Endothelial cell of umbilical vein (primary cell): ENCODE measurements around the gene CHST8.

ENCODE experiments used
- EZH2 ChIP-seq: IDR thresholded peaks from 2 replicates; pipeline ENCODE4 v1.6.1; 2012; ENCODE audit warnings: borderline replicate concordance, low read depth, mild to moderate bottlenecking, moderate library complexity, low read length, inconsistent platforms; ENCODE audit not compliant: severe bottlenecking
- GATA2 ChIP-seq: IDR thresholded peaks from 2 replicates; pipeline ENCODE4 v1.7.0; 2011; ENCODE audit warnings: low read depth, mild to moderate bottlenecking, moderate library complexity, mixed read lengths, low read length; ENCODE audit not compliant: insufficient read length, insufficient read depth
- JUN ChIP-seq: IDR thresholded peaks from 2 replicates; pipeline ENCODE4 v1.6.1; 2011; ENCODE audit warnings: borderline replicate concordance, low read depth; ENCODE audit not compliant: insufficient read length, insufficient read depth
- MAX ChIP-seq: IDR thresholded peaks from 2 replicates; pipeline ENCODE4 v1.6.1; 2011; ENCODE audit not compliant: insufficient read depth, insufficient read length
- MYC ChIP-seq: IDR thresholded peaks from one replicate; pipeline ENCODE4 v1.6.1; 2011; ENCODE audit warnings: mild to moderate bottlenecking, low read depth, low read length
- POLR2A ChIP-seq: IDR thresholded peaks from 2 replicates; pipeline ENCODE4 v1.6.1; 2012; ENCODE audit warnings: low read depth, mild to moderate bottlenecking, control low read depth, low read length
- POLR2AphosphoS5 ChIP-seq: IDR thresholded peaks from 2 replicates; pipeline ENCODE4 v1.6.1; 2012; ENCODE audit warnings: low read depth, mild to moderate bottlenecking, control low read depth, low read length, moderate library complexity; ENCODE audit not compliant: insufficient read depth
- TF ChIP-seq, protein P1 (sequence below), 2 donors: IDR thresholded peaks; 1 replicate in 1 of 2; 2 replicates in 1 of 2; pipeline ENCODE4 v1.5.1; 2011; ENCODE audit warnings: low read length in 2 of 2, mild to moderate bottlenecking in 2 of 2, moderate library complexity in 2 of 2, control low read depth in 1 of 2, inconsistent platforms in 1 of 2, low read depth in 1 of 2; ENCODE audit not compliant: insufficient read depth in 1 of 2; ENCODE audit errors: extremely low read depth in 1 of 2

DNA sequence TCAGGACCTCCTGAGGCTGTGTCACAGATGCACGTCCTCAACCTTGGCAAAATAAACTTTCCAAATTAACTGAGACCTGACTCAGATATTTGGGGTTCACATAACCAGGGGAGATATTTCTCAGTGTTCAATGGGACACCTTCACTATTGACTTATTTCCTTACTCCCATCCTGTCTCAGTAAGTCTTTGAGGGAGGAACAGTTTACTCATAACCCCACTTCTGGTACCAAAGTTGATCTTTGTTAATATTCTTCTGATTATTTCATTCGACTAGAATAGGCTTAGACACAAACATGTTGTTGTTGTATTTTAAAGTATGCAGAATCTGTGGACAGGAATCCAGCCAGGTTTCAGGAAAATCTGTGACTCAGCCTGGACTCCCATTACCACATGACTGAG lies 34.6 kb upstream of the CHST8 start:
- TF ChIP-seq, protein P1, sequence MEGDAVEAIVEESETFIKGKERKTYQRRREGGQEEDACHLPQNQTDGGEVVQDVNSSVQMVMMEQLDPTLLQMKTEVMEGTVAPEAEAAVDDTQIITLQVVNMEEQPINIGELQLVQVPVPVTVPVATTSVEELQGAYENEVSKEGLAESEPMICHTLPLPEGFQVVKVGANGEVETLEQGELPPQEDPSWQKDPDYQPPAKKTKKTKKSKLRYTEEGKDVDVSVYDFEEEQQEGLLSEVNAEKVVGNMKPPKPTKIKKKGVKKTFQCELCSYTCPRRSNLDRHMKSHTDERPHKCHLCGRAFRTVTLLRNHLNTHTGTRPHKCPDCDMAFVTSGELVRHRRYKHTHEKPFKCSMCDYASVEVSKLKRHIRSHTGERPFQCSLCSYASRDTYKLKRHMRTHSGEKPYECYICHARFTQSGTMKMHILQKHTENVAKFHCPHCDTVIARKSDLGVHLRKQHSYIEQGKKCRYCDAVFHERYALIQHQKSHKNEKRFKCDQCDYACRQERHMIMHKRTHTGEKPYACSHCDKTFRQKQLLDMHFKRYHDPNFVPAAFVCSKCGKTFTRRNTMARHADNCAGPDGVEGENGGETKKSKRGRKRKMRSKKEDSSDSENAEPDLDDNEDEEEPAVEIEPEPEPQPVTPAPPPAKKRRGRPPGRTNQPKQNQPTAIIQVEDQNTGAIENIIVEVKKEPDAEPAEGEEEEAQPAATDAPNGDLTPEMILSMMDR (IDR thresholded peaks at IDR 0.05; ENCODE audit: extremely low read depth in 1 of 2, insufficient read depth in 1 of 2, low read depth in 1 of 2, low read length in 2 of 2): no peak
- TF ChIP-seq MAX: no peak
- TF ChIP-seq JUN: no peak
- no peak for TF ChIP-seq POLR2A
- TF ChIP-seq EZH2: no peak
- no peak for TF ChIP-seq POLR2AphosphoS5
- no peak for TF ChIP-seq GATA2
- no peak for TF ChIP-seq MYC
